ENCODE results near the gene DACH1. TPM values are rescaled to one million over a fixed set of nuclear protein-coding genes. Genes with fewer than 3 reads are reported as not detected.

The DACH1 gene
- total RNA-seq, 1 donor from 2014 or later = not detected

DNA sequence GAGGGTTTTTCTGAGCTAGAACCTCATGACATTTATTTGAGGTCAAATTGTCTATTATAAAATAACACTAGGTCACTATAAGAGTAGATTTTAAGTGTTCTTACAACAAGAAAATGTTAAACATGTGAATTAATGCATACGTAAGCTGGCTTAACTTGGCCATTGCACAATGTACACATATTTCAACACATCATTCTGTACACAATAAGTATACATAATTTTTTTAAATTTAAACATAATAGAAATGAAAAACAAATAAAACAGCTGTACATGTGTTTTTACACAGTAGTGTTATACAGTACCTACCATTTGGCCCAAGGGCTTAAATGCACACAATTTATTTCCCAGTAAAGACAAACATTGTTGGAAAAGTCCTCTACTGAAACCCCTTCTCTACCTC lies 269.9 kb downstream of the DACH1 start:
- TF ChIP-seq, protein P1, sequence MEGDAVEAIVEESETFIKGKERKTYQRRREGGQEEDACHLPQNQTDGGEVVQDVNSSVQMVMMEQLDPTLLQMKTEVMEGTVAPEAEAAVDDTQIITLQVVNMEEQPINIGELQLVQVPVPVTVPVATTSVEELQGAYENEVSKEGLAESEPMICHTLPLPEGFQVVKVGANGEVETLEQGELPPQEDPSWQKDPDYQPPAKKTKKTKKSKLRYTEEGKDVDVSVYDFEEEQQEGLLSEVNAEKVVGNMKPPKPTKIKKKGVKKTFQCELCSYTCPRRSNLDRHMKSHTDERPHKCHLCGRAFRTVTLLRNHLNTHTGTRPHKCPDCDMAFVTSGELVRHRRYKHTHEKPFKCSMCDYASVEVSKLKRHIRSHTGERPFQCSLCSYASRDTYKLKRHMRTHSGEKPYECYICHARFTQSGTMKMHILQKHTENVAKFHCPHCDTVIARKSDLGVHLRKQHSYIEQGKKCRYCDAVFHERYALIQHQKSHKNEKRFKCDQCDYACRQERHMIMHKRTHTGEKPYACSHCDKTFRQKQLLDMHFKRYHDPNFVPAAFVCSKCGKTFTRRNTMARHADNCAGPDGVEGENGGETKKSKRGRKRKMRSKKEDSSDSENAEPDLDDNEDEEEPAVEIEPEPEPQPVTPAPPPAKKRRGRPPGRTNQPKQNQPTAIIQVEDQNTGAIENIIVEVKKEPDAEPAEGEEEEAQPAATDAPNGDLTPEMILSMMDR (IDR thresholded peaks at IDR 0.05; ENCODE audit: insufficient read depth, low read length, severe bottlenecking) = no peak
- DNase-seq (ENCODE audit: low read depth) (no peak), FAIRE-seq (no peak)
- H3K27me3 ChIP-seq (ENCODE audit: control insufficient read depth, insufficient read depth, low read length) = no peaks in the 10 kb centered on the region
- no peak overlapping the region for H3K4me3 ChIP-seq (ENCODE audit: low read depth, low read length)
- H3K36me3 ChIP-seq (ENCODE audit: control insufficient read depth, insufficient read depth, low read length) = no peaks in the 10 kb centered on the region

DNA sequence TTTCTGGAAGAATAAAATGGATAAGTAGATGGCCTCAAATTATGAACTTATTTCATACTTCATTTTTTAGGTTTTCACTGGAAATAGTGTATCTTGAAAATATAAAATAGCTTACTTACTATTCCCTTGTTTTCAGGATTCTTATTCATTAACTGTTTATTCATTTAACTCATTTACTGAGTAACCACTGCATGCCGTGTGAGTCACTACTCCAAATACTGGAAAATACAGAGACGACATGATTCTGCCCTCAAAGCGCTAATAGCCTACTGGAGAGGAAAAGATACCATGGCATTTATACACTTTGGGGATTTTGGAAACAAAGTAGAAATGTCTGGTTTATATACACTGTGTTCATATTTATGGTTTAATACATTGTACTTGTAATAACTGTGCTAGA lies 270.9 kb downstream of the DACH1 start:
- FAIRE-seq (no peak), DNase-seq (ENCODE audit: low read depth) (no peak)

DNA sequence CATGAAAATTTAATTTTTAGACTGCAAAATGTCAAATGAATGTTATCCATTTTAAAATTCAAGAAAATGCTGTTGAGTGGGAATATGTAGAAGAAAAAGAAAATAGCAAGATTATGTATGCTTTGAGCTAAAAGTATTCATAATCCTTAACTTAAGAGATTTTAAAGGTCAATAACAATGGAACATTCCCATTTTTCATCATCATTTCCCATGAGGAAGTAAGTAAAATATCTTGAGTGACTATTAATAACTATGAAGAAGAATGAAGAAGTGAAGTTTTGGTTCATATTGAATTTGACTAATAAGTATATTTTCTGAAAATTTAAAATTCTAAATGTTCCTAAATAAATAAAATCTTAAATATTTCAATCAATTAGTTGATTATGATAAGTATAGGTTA lies 273.4 kb downstream of the DACH1 start:
- Histone ChIP-seq H3K36me3 (ENCODE audit: control insufficient read depth, insufficient read depth, low read length) (no peaks in the 10 kb centered on the region), H3K4me3 (ENCODE audit: low read depth, low read length) (no peak overlapping the region), H3K27me3 (ENCODE audit: control insufficient read depth, insufficient read depth, low read length) (no peaks in the 10 kb centered on the region)
- TF ChIP-seq, protein P1 (IDR thresholded peaks at IDR 0.05; ENCODE audit: insufficient read depth, low read length, severe bottlenecking) = no peak
- DNase-seq (ENCODE audit: low read depth) (no peak), FAIRE-seq (no peak)

More for the DNA sequence above, 270.9 kb downstream of the DACH1 start:
- H3K36me3 ChIP-seq (ENCODE audit: control insufficient read depth, insufficient read depth, low read length) = no peaks in the 10 kb centered on the region
- H3K27me3 ChIP-seq (ENCODE audit: control insufficient read depth, insufficient read depth, low read length) = no peaks in the 10 kb centered on the region
- H3K4me3 ChIP-seq (ENCODE audit: low read depth, low read length) = no peak overlapping the region
- TF ChIP-seq, protein P1 (IDR thresholded peaks at IDR 0.05; ENCODE audit: insufficient read depth, low read length, severe bottlenecking) = no peak

DNA sequence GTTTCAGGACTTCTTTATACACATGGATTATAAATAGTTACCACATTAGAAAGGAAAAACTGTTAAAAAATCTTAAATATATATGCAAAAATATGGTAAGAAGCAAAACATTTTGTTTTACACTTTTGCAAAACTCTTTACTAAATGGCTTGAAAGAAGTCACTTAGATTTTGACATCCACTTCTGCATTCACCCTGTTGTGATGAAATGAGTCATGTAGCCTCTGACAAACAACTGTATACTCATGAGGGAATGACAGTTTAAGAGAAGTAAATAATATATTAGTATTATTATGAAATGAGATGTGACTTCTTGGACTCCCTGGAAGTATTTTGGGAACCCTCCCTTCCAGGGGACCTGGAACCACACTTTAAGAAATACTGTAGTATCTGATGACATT lies 275.6 kb downstream of the DACH1 start:
- Histone ChIP-seq H3K27me3 (ENCODE audit: control insufficient read depth, insufficient read depth, low read length) (no peaks in the 10 kb centered on the region), H3K36me3 (ENCODE audit: control insufficient read depth, insufficient read depth, low read length) (no peaks in the 10 kb centered on the region), H3K4me3 (ENCODE audit: low read depth, low read length) (no peak overlapping the region)
- FAIRE-seq (no peak), DNase-seq (ENCODE audit: low read depth) (no peak)
- TF ChIP-seq, protein P1 (IDR thresholded peaks at IDR 0.05; ENCODE audit: insufficient read depth, low read length, severe bottlenecking) = no peak

DNA sequence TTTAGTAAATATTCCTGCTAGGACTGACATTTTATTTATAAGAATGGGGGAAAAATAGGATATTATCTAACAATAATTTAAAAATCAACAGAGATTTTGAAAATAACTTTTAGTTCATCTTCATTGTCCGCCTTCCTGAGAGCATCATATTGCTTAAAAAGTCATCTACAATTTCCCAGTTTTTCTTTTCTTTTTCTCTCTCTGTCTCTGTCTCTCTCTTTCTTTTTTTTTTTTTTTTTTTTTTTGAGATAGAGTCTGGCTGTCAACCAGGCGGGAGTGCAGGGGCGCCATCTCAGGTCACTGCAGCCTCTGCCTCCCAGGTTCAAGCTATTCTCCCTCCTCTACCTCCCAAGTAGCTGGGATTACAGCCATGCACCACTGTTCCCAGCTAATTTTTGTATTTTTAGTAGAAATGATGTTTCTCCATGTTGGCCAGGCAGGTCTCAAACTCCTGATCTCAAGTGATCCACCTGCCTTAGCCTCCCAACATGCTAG lies 276.3 kb downstream of the DACH1 start:
- Histone ChIP-seq H3K27me3 (ENCODE audit: control insufficient read depth, insufficient read depth, low read length) (no peaks in the 10 kb centered on the region), H3K36me3 (ENCODE audit: control insufficient read depth, insufficient read depth, low read length) (no peaks in the 10 kb centered on the region), H3K4me3 (ENCODE audit: low read depth, low read length) (no peak overlapping the region)
- DNase-seq (ENCODE audit: low read depth) = no peak
- no peak for FAIRE-seq
- TF ChIP-seq, protein P1 (IDR thresholded peaks at IDR 0.05; ENCODE audit: insufficient read depth, low read length, severe bottlenecking) = no peak

DNA sequence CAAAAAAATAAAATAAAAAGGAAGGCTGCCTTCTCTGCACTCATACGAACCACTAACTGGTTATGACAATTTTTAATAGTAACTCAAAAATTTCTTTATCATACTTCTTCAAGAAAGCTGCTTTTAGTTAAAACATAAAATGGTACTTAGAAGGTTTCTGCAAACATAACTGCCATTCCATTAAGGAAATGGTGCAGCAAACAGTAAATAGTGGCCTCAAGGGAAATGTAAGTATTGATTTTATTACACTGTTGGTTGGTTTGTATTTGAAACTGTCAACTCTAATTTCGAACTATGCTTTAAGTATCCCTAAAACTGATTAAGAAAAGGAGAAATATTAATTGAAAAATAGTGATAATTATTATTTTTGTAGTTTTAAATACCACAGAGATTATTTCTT lies 278.0 kb downstream of the DACH1 start:
- no peak for FAIRE-seq
- H3K27me3 ChIP-seq (ENCODE audit: control insufficient read depth, insufficient read depth, low read length) = no peaks in the 10 kb centered on the region
- TF ChIP-seq, protein P1 (IDR thresholded peaks at IDR 0.05; ENCODE audit: insufficient read depth, low read length, severe bottlenecking) = no peak
- H3K36me3 ChIP-seq (ENCODE audit: control insufficient read depth, insufficient read depth, low read length) = no peaks in the 10 kb centered on the region
- no peak overlapping the region for H3K4me3 ChIP-seq (ENCODE audit: low read depth, low read length)
- DNase-seq (ENCODE audit: low read depth) = no peak

Measured in bronchial epithelial cell (primary cell).